IMR-90 (cell line): ENCODE data around the gene BOD1L2. TPM values are rescaled to one million over a fixed set of nuclear protein-coding genes. Genes with fewer than 3 reads are reported as not detected.

Source experiments
- ATAC-seq: fragments of 200-7000 bp; cut with Tn5 transposase; 2 replicates; pipeline ENCODE4 v1.9.1; 2020; ENCODE audit warnings: low read depth, mild to moderate bottlenecking, moderate library complexity
- BruUV-seq: library from RNA; stranded (reverse); fragments of 400-500 nt; replicated peaks from 2 replicates; lab custom pipeline; 2021; lab: Mats Ljungman, UMichigan
- CTCF ChIA-PET: fragments of 300-600 bp; formaldehyde crosslinking; extraction: SDS; loops from one replicate; lab custom pipeline; 2021; ENCODE audit warnings: antibody characterized with exemption; lab: Yijun Ruan, JAX
- POLR2A ChIA-PET: fragments of 300-600 bp; sonication (Branson Sonifier 250); formaldehyde crosslinking; loops from one replicate; lab custom pipeline; 2022; ENCODE audit warnings: antibody characterized with exemption; ENCODE audit not compliant: unreplicated experiment; lab: Charles Lee
- DNase-seq: peaks from one replicate; pipeline ENCODE4 v3.0.0; 2013
- H2AFZ ChIP-seq: replicated peaks from 2 replicates; pipeline ENCODE3; 2013; ENCODE audit warnings: low read length, mild to moderate bottlenecking; ENCODE audit not compliant: poor library complexity
- H2AK5ac ChIP-seq: 2 replicates; pipeline ENCODE4 v1.6.1; 2013; ENCODE audit warnings: low read depth, low read length, inconsistent platforms
- H2AK9ac ChIP-seq: replicated peaks from 2 replicates; pipeline ENCODE3; 2013; ENCODE audit warnings: mild to moderate bottlenecking, low read depth, low read length, moderate library complexity; ENCODE audit not compliant: poor library complexity
- H2BK120ac ChIP-seq: 2 replicates; pipeline ENCODE4 v1.6.1; 2013; ENCODE audit warnings: low read depth, low read length, inconsistent platforms
- H2BK15ac ChIP-seq: 3 replicates; pipeline ENCODE4 v1.6.1; 2013; ENCODE audit warnings: low read depth, low read length, inconsistent platforms
- H2BK20ac ChIP-seq: 2 replicates; pipeline ENCODE4 v1.6.1; 2013; ENCODE audit warnings: low read depth, mild to moderate bottlenecking, inconsistent platforms, low read length, moderate library complexity
- H2BK5ac ChIP-seq: 2 replicates; pipeline ENCODE4 v1.6.1; 2013; ENCODE audit warnings: mild to moderate bottlenecking, low read depth, low read length, inconsistent platforms; ENCODE audit not compliant: poor library complexity, severe bottlenecking
- H3K14ac ChIP-seq: replicated peaks from 2 replicates; pipeline ENCODE4 v1.6.1; 2013; ENCODE audit warnings: low read depth, low read length, inconsistent platforms
- H3K18ac ChIP-seq: 2 replicates; pipeline ENCODE4 v1.6.1; 2013; ENCODE audit warnings: low read depth, low read length, control low read depth
- H3K23ac ChIP-seq: 2 replicates; pipeline ENCODE4 v1.6.1; 2013; ENCODE audit warnings: low read depth, low read length, inconsistent platforms
- H3K27ac ChIP-seq: 2 replicates; pipeline ENCODE4 v1.5.1; 2013; ENCODE audit warnings: mild to moderate bottlenecking, control low read depth, low read length; ENCODE audit not compliant: insufficient read depth
- H3K27me3 ChIP-seq: 2 replicates; pipeline ENCODE4 v1.6.1; 2013; ENCODE audit warnings: low read length; ENCODE audit not compliant: control insufficient read depth, insufficient read depth
- H3K36me3 ChIP-seq: 2 replicates; pipeline ENCODE4 v1.6.1; 2013; ENCODE audit warnings: low read length, mixed read lengths; ENCODE audit not compliant: control insufficient read depth, insufficient read depth
- H3K4ac ChIP-seq: 2 replicates; pipeline ENCODE4 v1.6.1; 2013; ENCODE audit warnings: low read depth, low read length, inconsistent platforms
- H3K4me1 ChIP-seq: 2 replicates; pipeline ENCODE4 v1.6.1; 2013; ENCODE audit warnings: low read length, mixed read lengths; ENCODE audit not compliant: control insufficient read depth, insufficient read depth
- H3K4me2 ChIP-seq: 2 replicates; pipeline ENCODE4 v1.6.1; 2013; ENCODE audit warnings: low read depth, mild to moderate bottlenecking, control low read depth, low read length, moderate library complexity
- H3K4me3 ChIP-seq: 2 replicates; pipeline ENCODE4 v1.5.1; 2013; ENCODE audit warnings: low read depth, mild to moderate bottlenecking, control low read depth, low read length, moderate library complexity; ENCODE audit not compliant: insufficient read depth
- H3K56ac ChIP-seq: 2 replicates; pipeline ENCODE4 v1.6.1; 2013; ENCODE audit warnings: low read length, inconsistent platforms; ENCODE audit not compliant: insufficient read depth; ENCODE audit errors: extremely low read depth
- H3K79me1 ChIP-seq, 2 experiments: 2 replicates each; pipeline ENCODE4 v1.6.1; 2013; ENCODE audit warnings: low read length in 2 of 2, inconsistent platforms in 1 of 2, low read depth in 1 of 2
- H3K9ac ChIP-seq: 2 replicates; pipeline ENCODE4 v1.6.1; 2013; ENCODE audit warnings: low read depth, low read length, control low read depth
- H3K9me1 ChIP-seq: 2 replicates; pipeline ENCODE4 v1.6.1; 2013; ENCODE audit warnings: low read length, inconsistent platforms; ENCODE audit not compliant: insufficient read depth
- H3K9me3 ChIP-seq: 2 replicates; pipeline ENCODE4 v1.6.1; 2013; ENCODE audit warnings: low read length; ENCODE audit not compliant: control insufficient read depth, insufficient read depth
- H4K20me1 ChIP-seq: 2 replicates; pipeline ENCODE4 v1.6.1; 2013; ENCODE audit warnings: low read length, inconsistent platforms; ENCODE audit not compliant: insufficient read depth
- H4K5ac ChIP-seq: 2 replicates; pipeline ENCODE4 v1.6.1; 2013; ENCODE audit warnings: mild to moderate bottlenecking, low read depth, low read length, control low read depth
- H4K8ac ChIP-seq, 2 experiments: 2 replicates each; pipeline ENCODE4 v1.6.1; 2013; ENCODE audit warnings: low read depth in 2 of 2, low read length in 2 of 2, control low read depth in 1 of 2, inconsistent platforms in 1 of 2
- H4K91ac ChIP-seq: 2 replicates; pipeline ENCODE4 v1.6.1; 2013; ENCODE audit warnings: low read depth, low read length, inconsistent platforms; ENCODE audit not compliant: insufficient read depth
- BHLHE40 ChIP-seq: fragments of 150-350 bp; IDR thresholded peaks from 2 replicates; pipeline ENCODE4 v1.6.1; 2016; ENCODE audit warnings: mild to moderate bottlenecking, low read depth, low read length
- FOS ChIP-seq: fragments of 150-350 bp; IDR thresholded peaks from 2 replicates; pipeline ENCODE4 v1.6.1; 2016; ENCODE audit warnings: low read depth, low read length
- MXI1 ChIP-seq: IDR thresholded peaks from 2 replicates; pipeline ENCODE4 v1.6.1; 2012; ENCODE audit warnings: low read depth, mild to moderate bottlenecking, low read length, moderate library complexity, borderline replicate concordance
- NFE2L2 ChIP-seq: fragments of 150-350 bp; IDR thresholded peaks from 2 replicates; pipeline ENCODE4 v1.6.1; 2016; ENCODE audit warnings: low read depth, mild to moderate bottlenecking, low read length
- POLR2A ChIP-seq: IDR thresholded peaks from 2 replicates; pipeline ENCODE4 v1.6.1; 2012; ENCODE audit warnings: mild to moderate bottlenecking, low read depth, low read length
- RAD21 ChIP-seq: IDR thresholded peaks from 2 replicates; pipeline ENCODE4 v1.6.1; 2012; ENCODE audit warnings: low read length, improper control_type of control experiment
- RCOR1 ChIP-seq: IDR thresholded peaks from 2 replicates; pipeline ENCODE4 v1.6.1; 2012; ENCODE audit warnings: mild to moderate bottlenecking, low read length, improper control_type of control experiment; ENCODE audit not compliant: insufficient replicate concordance
- RFX5 ChIP-seq: IDR thresholded peaks from 2 replicates; pipeline ENCODE4 v1.8.0; 2012; ENCODE audit warnings: low read depth, mild to moderate bottlenecking, low read length, moderate library complexity
- SMC3 ChIP-seq: fragments of 150-350 bp; IDR thresholded peaks from 2 replicates; pipeline ENCODE4 v1.6.1; 2016; ENCODE audit warnings: low read depth, mild to moderate bottlenecking, antibody characterized with exemption, low read length, moderate library complexity
- WGBS, 2 experiments: methylation state at CpG; one replicate each; pipeline versions ENCODE4 v1.1.5 to v1.1.7; 2013; ENCODE audit warnings: missing lambda C conversion rate in 2 of 2; ENCODE audit not compliant: insufficient read length in 1 of 2; ENCODE audit errors: extremely low coverage in 2 of 2; 5-methylcytosine and 5-hydroxymethylcytosine counted together
- dilution Hi-C: fragments of 300-500 bp; cut with HindIII; formaldehyde crosslinking; loops from one replicate; pipeline ENCODE4 v1.14.3; 2018; ENCODE audit warnings: low sequenced_read_pairs; ENCODE audit not compliant: unreplicated experiment
- in situ Hi-C: fragments of 300-500 bp; cut with MboI; formaldehyde crosslinking; loops from 3 replicates; pipeline ENCODE4 v1.14.3; 2019; ENCODE audit warnings: low sequenced_read_pairs, inconsistent platforms, mixed read lengths
- intact Hi-C: fragments of 100-400 bp; cut with micrococcal nuclease; formaldehyde crosslinking; loops from 2 replicates; pipeline ENCODE4 v1.10.0; 2022
- polyA plus RNA-seq, 3 experiments: library from polyadenylated mRNA; depleted of rRNA; stranded (reverse); fragments of >200 nt; gene quantifications; 2 replicates each; pipeline ENCODE4 v1.2.3, GENCODE V29; 2012; ENCODE audit warnings: low replicate concordance in 1 of 3
- total RNA-seq: library from RNA; depleted of rRNA; stranded (reverse); fragments of >200 nt; gene quantifications from 2 replicates; pipeline ENCODE4 v1.2.3, GENCODE V29; 2012
- TF ChIP-seq, protein P1 (sequence below): fragments of 150-350 bp; IDR thresholded peaks from 2 replicates; pipeline ENCODE4 v1.6.1; 2016; ENCODE audit warnings: low read depth, mild to moderate bottlenecking, low read length, moderate library complexity, borderline replicate concordance
- TF ChIP-seq, protein P2 (sequence below): conservative IDR thresholded peaks from 2 replicates; pipeline ENCODE4 v1.5.1; 2012; ENCODE audit warnings: mild to moderate bottlenecking, low read depth, low read length, improper control_type of control experiment

Gene BOD1L2
- total and polyA plus RNA-seq, 2 of the 4 experiments (the other 2 are of a cell fraction) = not detected

DNA sequence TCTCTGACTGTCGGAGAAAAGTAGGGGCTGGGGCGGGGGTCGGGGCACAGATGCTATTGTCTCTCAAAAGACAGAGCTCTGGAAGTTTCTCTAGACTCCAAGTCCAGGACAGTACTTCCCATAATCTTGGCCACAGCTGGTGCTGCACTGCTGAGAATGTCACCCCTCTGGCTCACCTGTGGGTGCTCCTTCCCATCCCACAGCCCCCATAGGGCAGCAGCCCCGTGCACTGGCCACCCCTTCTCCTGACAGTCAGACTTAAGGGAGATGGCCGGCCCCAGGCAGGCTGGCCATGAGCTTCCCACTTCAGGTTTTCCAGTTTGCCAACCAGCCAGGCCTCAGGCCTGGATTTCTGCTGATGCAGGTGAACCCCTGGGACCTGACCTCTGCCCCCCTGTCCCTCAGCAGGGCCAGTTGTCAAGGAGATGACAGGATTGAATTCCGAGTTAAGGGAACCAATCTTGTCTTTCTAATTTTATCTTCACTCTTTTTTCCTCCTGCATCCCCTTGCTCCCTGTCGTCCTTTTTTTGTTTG, 30.2 kb upstream of the BOD1L2 start:
- no peak overlapping the region for H3K14ac ChIP-seq
- no peak overlapping the region for H3K4ac ChIP-seq
- H3K9ac ChIP-seq = no peak overlapping the region
- no peak for ATAC-seq
- no peak overlapping the region for H2AK5ac ChIP-seq
- H2BK5ac ChIP-seq = no peak overlapping the region
- H2BK15ac ChIP-seq = no peak overlapping the region
- no CpG with 5 or more reads among the region's 7 CpGs for WGBS, 2 experiments
- no peaks in the 10 kb centered on the region for H3K4me1 ChIP-seq
- no peak overlapping the region for H4K91ac ChIP-seq
- in situ Hi-C loops = no loop called here
- H3K79me1 ChIP-seq = no peaks in the 10 kb centered on the region
- H2AFZ ChIP-seq = no peak overlapping the region
- DNase-seq = no peak
- no peak overlapping the region for H3K4me3 ChIP-seq
- H3K36me3 ChIP-seq = no peaks in the 10 kb centered on the region
- no peak overlapping the region for H3K4me2 ChIP-seq
- H3K56ac ChIP-seq = no peak overlapping the region
- no peak overlapping the region for H3K27ac ChIP-seq
- peaks cover 8% of the 10 kb centered on the region for H3K27me3 ChIP-seq
- POLR2A ChIA-PET = no interaction called here
- H3K9me1 ChIP-seq = no peaks in the 10 kb centered on the region
- H2BK120ac ChIP-seq = no peak overlapping the region
- no peak overlapping the region for H2AK9ac ChIP-seq
- H4K20me1 ChIP-seq = no peaks in the 10 kb centered on the region
- H3K18ac ChIP-seq = no peak overlapping the region
- H2BK20ac ChIP-seq = no peak overlapping the region
- CTCF ChIA-PET = no interaction called here
- H3K9me3 ChIP-seq = no peaks in the 10 kb centered on the region
- intact Hi-C loops = no loop called here
- no TSS peak for BruUV-seq
- no peak overlapping the region for H4K8ac ChIP-seq
- TF ChIP-seq MXI1 (no peak), RFX5 (no peak), FOS (no peak), RCOR1 (no peak), POLR2A (no peak), BHLHE40 (no peak), SMC3 (no peak), RAD21 (no peak), NFE2L2 (no peak)
- TF ChIP-seq, protein P1, sequence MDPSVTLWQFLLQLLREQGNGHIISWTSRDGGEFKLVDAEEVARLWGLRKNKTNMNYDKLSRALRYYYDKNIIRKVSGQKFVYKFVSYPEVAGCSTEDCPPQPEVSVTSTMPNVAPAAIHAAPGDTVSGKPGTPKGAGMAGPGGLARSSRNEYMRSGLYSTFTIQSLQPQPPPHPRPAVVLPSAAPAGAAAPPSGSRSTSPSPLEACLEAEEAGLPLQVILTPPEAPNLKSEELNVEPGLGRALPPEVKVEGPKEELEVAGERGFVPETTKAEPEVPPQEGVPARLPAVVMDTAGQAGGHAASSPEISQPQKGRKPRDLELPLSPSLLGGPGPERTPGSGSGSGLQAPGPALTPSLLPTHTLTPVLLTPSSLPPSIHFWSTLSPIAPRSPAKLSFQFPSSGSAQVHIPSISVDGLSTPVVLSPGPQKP = no peak
- TF ChIP-seq, protein P2, sequence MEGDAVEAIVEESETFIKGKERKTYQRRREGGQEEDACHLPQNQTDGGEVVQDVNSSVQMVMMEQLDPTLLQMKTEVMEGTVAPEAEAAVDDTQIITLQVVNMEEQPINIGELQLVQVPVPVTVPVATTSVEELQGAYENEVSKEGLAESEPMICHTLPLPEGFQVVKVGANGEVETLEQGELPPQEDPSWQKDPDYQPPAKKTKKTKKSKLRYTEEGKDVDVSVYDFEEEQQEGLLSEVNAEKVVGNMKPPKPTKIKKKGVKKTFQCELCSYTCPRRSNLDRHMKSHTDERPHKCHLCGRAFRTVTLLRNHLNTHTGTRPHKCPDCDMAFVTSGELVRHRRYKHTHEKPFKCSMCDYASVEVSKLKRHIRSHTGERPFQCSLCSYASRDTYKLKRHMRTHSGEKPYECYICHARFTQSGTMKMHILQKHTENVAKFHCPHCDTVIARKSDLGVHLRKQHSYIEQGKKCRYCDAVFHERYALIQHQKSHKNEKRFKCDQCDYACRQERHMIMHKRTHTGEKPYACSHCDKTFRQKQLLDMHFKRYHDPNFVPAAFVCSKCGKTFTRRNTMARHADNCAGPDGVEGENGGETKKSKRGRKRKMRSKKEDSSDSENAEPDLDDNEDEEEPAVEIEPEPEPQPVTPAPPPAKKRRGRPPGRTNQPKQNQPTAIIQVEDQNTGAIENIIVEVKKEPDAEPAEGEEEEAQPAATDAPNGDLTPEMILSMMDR = no peak
- no peak overlapping the region for H4K5ac ChIP-seq
- dilution Hi-C loops = no loop called here
- no peak overlapping the region for H3K23ac ChIP-seq
